HCT116 (cell line): ENCODE data around the gene UTP20. TPM values are rescaled to one million over a fixed set of nuclear protein-coding genes. Genes with fewer than 3 reads are reported as not detected.

Experiments
- ATAC-seq: fragments of 200-7000 bp; cut with Tn5 transposase; 2 replicates; pipeline ENCODE4 v1.9.1; 2020; ENCODE audit warnings: mild to moderate bottlenecking, moderate library complexity
- BruUV-seq: library from RNA; stranded (reverse); fragments of 400-500 nt; replicated peaks from 2 replicates; lab custom pipeline; 2021; lab: Mats Ljungman, UMichigan
- CTCF ChIA-PET: fragments of 300-600 bp; sonication (Branson Sonifier 250); formaldehyde crosslinking; loops from one replicate; lab custom pipeline; 2021; ENCODE audit warnings: antibody characterized with exemption; lab: Charles Lee
- POLR2A ChIA-PET: fragments of 300-600, 350-600 bp; sonication (Branson Sonifier 250); formaldehyde crosslinking; loops from one replicate; lab custom pipeline; 2021; ENCODE audit warnings: antibody characterized with exemption; lab: Charles Lee
- RAD21 ChIA-PET, 2 experiments: fragments of 300-600 bp; sonication (Branson Sonifier 250); formaldehyde crosslinking; loops; one replicate each; lab custom pipeline; 2023; ENCODE audit warnings: low total read pairs in 2 of 2; ENCODE audit not compliant: uncharacterized antibody in 2 of 2, unreplicated experiment in 2 of 2, low non-redundant PET in 1 of 2; lab: Charles Lee
- DNase-seq: peaks from one replicate; pipeline ENCODE4 v3.0.0-alpha.2; 2010; ENCODE audit warnings: low read depth, low spot score
- H2AFZ ChIP-seq: fragments of 200-600 bp; shearing (Covaris generic), sonication (generic); 2 replicates; pipeline ENCODE4 v1.6.1; 2017; ENCODE audit warnings: low read depth, mixed run types, mixed read lengths, antibody characterized with exemption, low read length; ENCODE audit not compliant: poor library complexity, severe bottlenecking
- H3K27ac ChIP-seq: 2 replicates; pipeline ENCODE4 v1.5.1; 2012; ENCODE audit warnings: low read depth, low read length
- H3K27me3 ChIP-seq: fragments of 200-600 bp; sonication (generic); 2 replicates; pipeline ENCODE4 v1.6.1; 2016; ENCODE audit warnings: mixed run types, low read length, mixed read lengths; ENCODE audit not compliant: insufficient read depth
- H3K36me3 ChIP-seq, 2 experiments: fragments of 200-500 bp in 1 of 2; fragments of 200-600 bp in 1 of 2; sonication (Bioruptor generic) in 1 of 2; sonication (generic) in 1 of 2; 2 replicates each; pipeline versions ENCODE4 v1.5.1 to v1.6.1; 2014 to 2016; ENCODE audit warnings: low read length in 2 of 2, inconsistent platforms in 1 of 2, mixed read lengths in 1 of 2, mixed run types in 1 of 2; ENCODE audit not compliant: insufficient read depth in 2 of 2, control insufficient read depth in 1 of 2
- H3K4me1 ChIP-seq, 2 experiments: fragments of 200-600 bp in 1 of 2; sonication (generic) in 1 of 2; 2 replicates each; pipeline versions ENCODE4 v1.5.1 to v1.6.1; 2012 to 2017; ENCODE audit warnings: low read length in 2 of 2, inconsistent platforms in 1 of 2, mild to moderate bottlenecking in 1 of 2, mixed read lengths in 1 of 2, mixed run types in 1 of 2, moderate library complexity in 1 of 2; ENCODE audit not compliant: insufficient read depth in 2 of 2, control insufficient read depth in 1 of 2
- H3K4me2 ChIP-seq: fragments of 200-600 bp; sonication (generic); 2 replicates; pipeline ENCODE4 v1.6.1; 2017; ENCODE audit warnings: mixed run types, low read length, mixed read lengths
- H3K4me3 ChIP-seq, 2 experiments: fragments of 200-600 bp in 1 of 2; sonication (generic) in 1 of 2; replicated peaks in 1 of 2; 2 replicates each; pipeline ENCODE4 v1.5.1; 2011 to 2016; ENCODE audit warnings: low read length in 2 of 2, control low read depth in 1 of 2, low read depth in 1 of 2, mild to moderate bottlenecking in 1 of 2, mixed read lengths in 1 of 2, mixed run types in 1 of 2
- H3K79me2 ChIP-seq: fragments of 200-600 bp; sonication (generic); 2 replicates; pipeline ENCODE4 v1.6.1; 2017; ENCODE audit warnings: mild to moderate bottlenecking, mixed run types, low read length, moderate library complexity, mixed read lengths; ENCODE audit not compliant: insufficient read depth
- H3K9ac ChIP-seq: fragments of 200-600 bp; sonication (generic); 2 replicates; pipeline ENCODE4 v1.6.1; 2016; ENCODE audit warnings: low read length, mixed read lengths
- H3K9me2 ChIP-seq: fragments of 200-600 bp; sonication (generic), shearing (Covaris generic); 2 replicates; pipeline ENCODE4 v1.6.1; 2017; ENCODE audit warnings: mixed run types, mild to moderate bottlenecking, moderate library complexity; ENCODE audit not compliant: insufficient read depth
- H3K9me3 ChIP-seq, 2 experiments: fragments of 200-500 bp in 1 of 2; fragments of 200-600 bp in 1 of 2; sonication (Bioruptor generic) in 1 of 2; sonication (generic) in 1 of 2; 2 replicates each; pipeline ENCODE4 v1.6.1; 2014 to 2017; ENCODE audit warnings: low read length in 2 of 2, mixed read lengths in 2 of 2, inconsistent platforms in 1 of 2, low read depth in 1 of 2, mild to moderate bottlenecking in 1 of 2, mixed run types in 1 of 2, moderate library complexity in 1 of 2; ENCODE audit not compliant: control insufficient read depth in 1 of 2, insufficient read depth in 1 of 2
- H4K20me1 ChIP-seq: fragments of 200-600 bp; sonication (generic), shearing (Covaris generic); 2 replicates; pipeline ENCODE4 v1.6.1; 2017; ENCODE audit warnings: mixed run types, mild to moderate bottlenecking, moderate library complexity; ENCODE audit not compliant: insufficient read depth
- ATF3 ChIP-seq: IDR thresholded peaks from 2 replicates; pipeline ENCODE4 v1.6.1; 2012
- CBX3 ChIP-seq: IDR thresholded peaks from 2 replicates; pipeline ENCODE4 v1.6.1; 2012; ENCODE audit warnings: low read depth
- CEBPB ChIP-seq: IDR thresholded peaks from 2 replicates; pipeline ENCODE4 v1.6.1; 2012; ENCODE audit warnings: low read depth
- CTCF ChIP-seq, 3 experiments: fragments of 200-600 bp in 1 of 3; sonication (generic) in 1 of 3; IDR thresholded peaks in 2 of 3; conservative IDR thresholded peaks in 1 of 3; 2 replicates each; pipeline ENCODE4 v1.5.1; 2012 to 2017; ENCODE audit warnings: low read depth in 2 of 3, low read length in 2 of 3, antibody characterized with exemption in 1 of 3, borderline replicate concordance in 1 of 3, control low read depth in 1 of 3, mild to moderate bottlenecking in 1 of 3, mixed read lengths in 1 of 3, mixed run types in 1 of 3, moderate library complexity in 1 of 3; ENCODE audit not compliant: insufficient read depth in 1 of 3
- EGR1 ChIP-seq: IDR thresholded peaks from 2 replicates; pipeline ENCODE4 v1.6.1; 2012; ENCODE audit warnings: low read depth
- ELF1 ChIP-seq: IDR thresholded peaks from 2 replicates; pipeline ENCODE4 v1.6.1; 2012; ENCODE audit warnings: low read depth, borderline replicate concordance
- FOSL1 ChIP-seq: IDR thresholded peaks from 2 replicates; pipeline ENCODE4 v1.6.1; 2012; ENCODE audit warnings: low read depth
- JUND ChIP-seq: IDR thresholded peaks from 2 replicates; pipeline ENCODE4 v1.6.1; 2012
- MAX ChIP-seq: IDR thresholded peaks from 2 replicates; pipeline ENCODE4 v1.6.1; 2012
- POLR2A ChIP-seq: IDR thresholded peaks from 2 replicates; pipeline ENCODE4 v1.7.0; 2011; ENCODE audit warnings: borderline replicate concordance; ENCODE audit not compliant: insufficient read depth, insufficient read length; ENCODE audit errors: extremely low read depth
- POLR2AphosphoS5 ChIP-seq: IDR thresholded peaks from 2 replicates; pipeline ENCODE4 v1.6.1; 2011; ENCODE audit warnings: mild to moderate bottlenecking, low read depth, low read length, moderate library complexity
- RAD21 ChIP-seq: IDR thresholded peaks from 2 replicates; pipeline ENCODE4 v1.6.1; 2012; ENCODE audit warnings: low read depth, mild to moderate bottlenecking
- REST ChIP-seq: IDR thresholded peaks from 2 replicates; pipeline ENCODE4 v1.6.1; 2012; ENCODE audit warnings: low read depth
- SIN3A ChIP-seq: IDR thresholded peaks from 2 replicates; pipeline ENCODE4 v1.6.1; 2012; ENCODE audit warnings: low read depth
- SRF ChIP-seq: IDR thresholded peaks from 2 replicates; pipeline ENCODE4 v1.6.1; 2012; ENCODE audit warnings: low read depth
- TCF7L2 ChIP-seq: IDR thresholded peaks from 2 replicates; pipeline ENCODE4 v1.7.0; 2011; ENCODE audit warnings: borderline replicate concordance, inconsistent platforms; ENCODE audit not compliant: insufficient read depth, insufficient read length; ENCODE audit errors: extremely low read depth
- YY1 ChIP-seq: IDR thresholded peaks from 2 replicates; pipeline ENCODE4 v1.6.1; 2011; ENCODE audit warnings: low read length, low read depth, moderate library complexity, mild to moderate bottlenecking; ENCODE audit not compliant: insufficient replicate concordance; ENCODE audit errors: extremely low read depth
- ZBTB33 ChIP-seq: IDR thresholded peaks from 2 replicates; pipeline ENCODE4 v1.6.1; 2011; ENCODE audit warnings: mild to moderate bottlenecking, low read length, moderate library complexity; ENCODE audit not compliant: insufficient replicate concordance; ENCODE audit errors: extremely low read depth
- ZFX ChIP-seq: fragments of 450-650 bp; IDR thresholded peaks from 2 replicates; pipeline ENCODE4 v1.6.1; 2017
- ZNF274 ChIP-seq: fragments of 200-500 bp; sonication (Bioruptor generic); IDR thresholded peaks from 2 replicates; pipeline ENCODE4 v1.6.1; 2014; ENCODE audit warnings: mild to moderate bottlenecking, low read depth, low read length, inconsistent platforms
- intact Hi-C: fragments of 100-400 bp; cut with micrococcal nuclease; formaldehyde crosslinking; loops from 2 replicates; pipeline ENCODE4 v1.10.0; 2022
- total RNA-seq: library from RNA; stranded (reverse); gene quantifications from one replicate; pipeline ENCODE4 v1.2.1, GENCODE V29; 2021; ENCODE audit not compliant: unreplicated experiment

The UTP20 gene
- total RNA-seq, 1 experiment from 2014 or later = 19.3 TPM

- ChIA-PET RAD21 (no interaction called here), POLR2A (no interaction called here), CTCF (no interaction called here)
- Histone ChIP-seq H3K4me1 (no peaks in the 10 kb centered on the region), H2AFZ (no peak overlapping the region), H3K9me3 (no peaks in the 10 kb centered on the region), H3K27me3 (no peaks in the 10 kb centered on the region), H4K20me1 (no peaks in the 10 kb centered on the region), H3K9me2 (no peaks in the 10 kb centered on the region), H3K9ac (no peak overlapping the region), H3K4me2 (no peak overlapping the region), H3K4me3 (no peak overlapping the region), H3K27ac (no peak overlapping the region), H3K36me3 (no peaks in the 10 kb centered on the region), H3K79me2 (no peaks in the 10 kb centered on the region)
- BruUV-seq = no TSS peak
- TF ChIP-seq POLR2A (no peak), ELF1 (no peak), REST (no peak), RAD21 (no peak), SIN3A (no peak), JUND (no peak), TCF7L2 (no peak), ZFX (no peak), CBX3 (no peak), POLR2AphosphoS5 (no peak), MAX (no peak), ATF3 (no peak), CTCF (IDR thresholded peaks at IDR 0.05 in 2 of 3, conservative IDR thresholded peaks at IDR 0.05 in 1 of 3; ENCODE audit: borderline replicate concordance in 1 of 3, insufficient read depth in 1 of 3, low read depth in 2 of 3, low read length in 2 of 3) (no peak), SRF (no peak), ZNF274 (no peak), ZBTB33 (no peak), CEBPB (no peak), YY1 (no peak), EGR1 (no peak), FOSL1 (no peak)
- intact Hi-C loops = no loop called here
- ATAC-seq = no peak
- DNase-seq = no peak
Measured at GRCh38 chr12:101430456-101430855, 150.6 kb downstream of the UTP20 start.
